GM23248 (cell line): Measurements from ENCODE around the gene PCGF2.

Experiments used
- EZH2 ChIP-seq: fragments of 200-600 bp; sonication (generic); IDR thresholded peaks from 2 replicates; pipeline ENCODE4 v1.6.1; 2018; ENCODE audit warnings: antibody characterized with exemption, mild to moderate bottlenecking; ENCODE audit not compliant: insufficient read depth, poor library complexity, severe bottlenecking
- EZH2phosphoT487 ChIP-seq: fragments of 200-600 bp; sonication (generic); IDR thresholded peaks from 2 replicates; pipeline ENCODE4 v1.6.1; 2018; ENCODE audit warnings: antibody characterized with exemption, moderate library complexity, mild to moderate bottlenecking, low read depth; ENCODE audit not compliant: insufficient read depth

DNA sequence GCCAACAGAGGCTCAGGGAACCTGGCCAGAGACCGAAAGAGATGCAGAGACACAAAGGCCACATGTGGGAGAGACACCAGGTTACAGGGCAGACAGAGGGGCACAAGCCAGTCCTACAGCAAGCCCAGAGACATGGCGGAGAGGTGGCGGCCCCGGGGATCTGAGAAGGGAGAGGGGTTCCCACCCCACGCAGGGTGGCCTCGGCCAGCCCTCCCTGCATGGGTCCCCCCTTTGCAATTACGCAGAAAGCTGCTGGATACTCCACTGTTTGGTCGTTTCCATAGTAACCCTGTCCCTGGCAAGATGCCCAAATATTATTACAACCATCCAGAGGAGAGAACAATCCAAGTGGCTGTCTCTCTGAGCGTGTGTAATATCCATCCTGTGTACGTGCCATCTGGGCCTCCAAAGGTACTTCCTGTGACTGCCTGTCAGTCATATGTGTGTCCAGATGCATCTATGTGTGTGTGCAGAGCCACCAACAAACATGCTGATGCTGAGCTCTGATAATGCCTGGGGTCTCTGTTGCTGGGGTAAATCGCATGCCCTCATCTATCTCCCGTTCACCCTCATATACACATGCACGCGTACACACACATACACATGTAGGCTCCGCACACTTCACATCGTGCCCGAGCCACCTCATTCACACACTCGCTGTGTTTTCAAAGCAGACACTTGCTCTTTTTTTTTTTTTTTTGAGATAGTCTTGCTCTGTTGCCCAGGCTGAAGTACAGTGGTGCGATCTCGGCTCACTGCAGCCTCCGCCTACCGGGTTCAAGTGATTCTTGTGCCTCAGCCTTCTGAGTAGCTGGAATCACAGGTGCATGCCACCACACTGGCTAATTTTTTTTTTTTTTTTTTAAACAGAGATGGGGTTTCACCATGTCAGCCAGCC lies 5.5 kb downstream of the PCGF2 start:
- TF ChIP-seq EZH2: no peak
- TF ChIP-seq EZH2phosphoT487: no peak
